ENCODE measurements around the gene ZNF432. TPM values are rescaled to one million over a fixed set of nuclear protein-coding genes. Genes with fewer than 3 reads are reported as not detected.

The ZNF432 gene
- total and polyA plus RNA-seq, 2 of the 13 experiments (the other 11 are each of a cell fraction or from before 2014, with no cell fraction given), result 4.1 to 8.7 TPM

- TF ChIP-seq, protein P1, sequence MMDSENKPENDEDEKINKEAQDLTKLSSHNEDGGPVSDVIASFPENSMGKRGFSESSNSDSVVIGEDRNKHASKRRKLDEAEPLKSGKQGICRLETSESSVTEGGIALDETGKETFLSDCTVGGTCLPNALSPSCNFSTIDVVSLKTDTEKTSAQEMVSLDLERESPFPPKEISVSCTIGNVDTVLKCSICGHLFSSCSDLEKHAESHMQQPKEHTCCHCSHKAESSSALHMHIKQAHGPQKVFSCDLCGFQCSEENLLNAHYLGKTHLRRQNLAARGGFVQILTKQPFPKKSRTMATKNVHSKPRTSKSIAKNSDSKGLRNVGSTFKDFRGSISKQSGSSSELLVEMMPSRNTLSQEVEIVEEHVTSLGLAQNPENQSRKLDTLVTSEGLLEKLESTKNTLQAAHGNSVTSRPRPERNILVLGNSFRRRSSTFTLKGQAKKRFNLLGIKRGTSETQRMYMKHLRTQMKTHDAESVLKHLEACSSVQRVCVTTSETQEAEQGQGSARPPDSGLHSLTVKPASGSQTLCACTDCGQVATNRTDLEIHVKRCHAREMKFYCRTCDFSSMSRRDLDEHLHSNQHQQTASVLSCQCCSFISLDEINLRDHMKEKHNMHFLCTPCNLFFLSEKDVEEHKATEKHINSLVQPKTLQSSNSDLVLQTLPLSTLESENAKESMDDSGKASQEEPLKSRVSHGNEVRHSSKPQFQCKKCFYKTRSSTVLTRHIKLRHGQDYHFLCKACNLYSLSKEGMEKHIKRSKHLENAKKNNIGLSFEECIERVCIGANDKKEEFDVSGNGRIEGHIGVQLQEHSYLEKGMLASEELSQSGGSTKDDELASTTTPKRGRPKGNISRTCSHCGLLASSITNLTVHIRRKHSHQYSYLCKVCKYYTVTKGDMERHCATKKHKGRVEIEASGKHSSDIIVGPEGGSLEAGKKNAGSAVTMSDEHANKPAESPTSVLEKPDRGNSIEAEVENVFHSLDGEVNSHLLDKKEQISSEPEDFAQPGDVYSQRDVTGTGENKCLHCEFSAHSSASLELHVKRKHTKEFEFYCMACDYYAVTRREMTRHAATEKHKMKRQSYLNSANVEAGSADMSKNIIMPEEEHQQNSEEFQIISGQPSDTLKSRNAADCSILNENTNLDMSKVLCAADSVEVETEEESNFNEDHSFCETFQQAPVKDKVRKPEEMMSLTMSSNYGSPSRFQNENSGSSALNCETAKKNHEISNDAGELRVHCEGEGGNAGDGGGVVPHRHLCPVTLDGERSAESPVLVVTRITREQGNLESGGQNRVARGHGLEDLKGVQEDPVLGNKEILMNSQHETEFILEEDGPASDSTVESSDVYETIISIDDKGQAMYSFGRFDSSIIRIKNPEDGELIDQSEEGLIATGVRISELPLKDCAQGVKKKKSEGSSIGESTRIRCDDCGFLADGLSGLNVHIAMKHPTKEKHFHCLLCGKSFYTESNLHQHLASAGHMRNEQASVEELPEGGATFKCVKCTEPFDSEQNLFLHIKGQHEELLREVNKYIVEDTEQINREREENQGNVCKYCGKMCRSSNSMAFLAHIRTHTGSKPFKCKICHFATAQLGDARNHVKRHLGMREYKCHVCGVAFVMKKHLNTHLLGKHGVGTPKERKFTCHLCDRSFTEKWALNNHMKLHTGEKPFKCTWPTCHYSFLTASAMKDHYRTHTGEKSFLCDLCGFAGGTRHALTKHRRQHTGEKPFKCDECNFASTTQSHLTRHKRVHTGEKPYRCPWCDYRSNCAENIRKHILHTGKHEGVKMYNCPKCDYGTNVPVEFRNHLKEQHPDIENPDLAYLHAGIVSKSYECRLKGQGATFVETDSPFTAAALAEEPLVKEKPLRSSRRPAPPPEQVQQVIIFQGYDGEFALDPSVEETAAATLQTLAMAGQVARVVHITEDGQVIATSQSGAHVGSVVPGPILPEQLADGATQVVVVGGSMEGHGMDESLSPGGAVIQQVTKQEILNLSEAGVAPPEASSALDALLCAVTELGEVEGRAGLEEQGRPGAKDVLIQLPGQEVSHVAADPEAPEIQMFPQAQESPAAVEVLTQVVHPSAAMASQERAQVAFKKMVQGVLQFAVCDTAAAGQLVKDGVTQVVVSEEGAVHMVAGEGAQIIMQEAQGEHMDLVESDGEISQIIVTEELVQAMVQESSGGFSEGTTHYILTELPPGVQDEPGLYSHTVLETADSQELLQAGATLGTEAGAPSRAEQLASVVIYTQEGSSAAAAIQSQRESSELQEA (CRISPR knock-in tag; IDR thresholded peaks at IDR 0.05; ENCODE audit: not compliant biosample characterization), result peak; percentile 21
- peak; percentile 70; the same call in 1 of the 2 replicates for TF ChIP-seq IRF9 (CRISPR knock-in tag; IDR thresholded peaks at IDR 0.05; ENCODE audit: borderline replicate concordance)
- TF ChIP-seq, protein P2, sequence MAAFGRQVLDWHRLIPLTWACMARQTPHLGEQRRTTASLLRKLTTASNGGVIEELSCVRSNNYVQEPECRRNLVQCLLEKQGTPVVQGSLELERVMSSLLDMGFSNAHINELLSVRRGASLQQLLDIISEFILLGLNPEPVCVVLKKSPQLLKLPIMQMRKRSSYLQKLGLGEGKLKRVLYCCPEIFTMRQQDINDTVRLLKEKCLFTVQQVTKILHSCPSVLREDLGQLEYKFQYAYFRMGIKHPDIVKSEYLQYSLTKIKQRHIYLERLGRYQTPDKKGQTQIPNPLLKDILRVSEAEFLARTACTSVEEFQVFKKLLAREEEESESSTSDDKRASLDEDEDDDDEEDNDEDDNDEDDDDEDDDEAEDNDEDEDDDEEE (CRISPR knock-in tag; IDR thresholded peaks at IDR 0.05), result peak; percentile 71; the same call in 1 of the 2 replicates
- peak; percentile 95 for TF ChIP-seq POGZ (CRISPR knock-in tag; IDR thresholded peaks at IDR 0.05)
- peak; percentile 61 for TF ChIP-seq ZNF552 (CRISPR knock-in tag; IDR thresholded peaks at IDR 0.05; ENCODE audit: borderline replicate concordance)
- TF ChIP-seq, protein P3, sequence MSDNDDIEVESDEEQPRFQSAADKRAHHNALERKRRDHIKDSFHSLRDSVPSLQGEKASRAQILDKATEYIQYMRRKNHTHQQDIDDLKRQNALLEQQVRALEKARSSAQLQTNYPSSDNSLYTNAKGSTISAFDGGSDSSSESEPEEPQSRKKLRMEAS (IDR thresholded peaks at IDR 0.05), result peak; percentile 70
- TF ChIP-seq ZNF225 (CRISPR knock-in tag; IDR thresholded peaks at IDR 0.05), result peak; percentile 87; the same call in 1 of the 2 replicates
- TF ChIP-seq, protein P4, sequence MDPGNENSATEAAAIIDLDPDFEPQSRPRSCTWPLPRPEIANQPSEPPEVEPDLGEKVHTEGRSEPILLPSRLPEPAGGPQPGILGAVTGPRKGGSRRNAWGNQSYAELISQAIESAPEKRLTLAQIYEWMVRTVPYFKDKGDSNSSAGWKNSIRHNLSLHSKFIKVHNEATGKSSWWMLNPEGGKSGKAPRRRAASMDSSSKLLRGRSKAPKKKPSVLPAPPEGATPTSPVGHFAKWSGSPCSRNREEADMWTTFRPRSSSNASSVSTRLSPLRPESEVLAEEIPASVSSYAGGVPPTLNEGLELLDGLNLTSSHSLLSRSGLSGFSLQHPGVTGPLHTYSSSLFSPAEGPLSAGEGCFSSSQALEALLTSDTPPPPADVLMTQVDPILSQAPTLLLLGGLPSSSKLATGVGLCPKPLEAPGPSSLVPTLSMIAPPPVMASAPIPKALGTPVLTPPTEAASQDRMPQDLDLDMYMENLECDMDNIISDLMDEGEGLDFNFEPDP (CRISPR knock-in tag; conservative IDR thresholded peaks at IDR 0.05), result peak; percentile 98; the same call in 1 of the 2 replicates
- no peak for TF ChIP-seq MZF1 (CRISPR knock-in tag; IDR thresholded peaks at IDR 0.05; ENCODE audit: borderline replicate concordance)
- TF ChIP-seq SIX1 (CRISPR knock-in tag; IDR thresholded peaks at IDR 0.05; ENCODE audit: borderline replicate concordance), result no peak
- TF ChIP-seq REXO4 (CRISPR knock-in tag; IDR thresholded peaks at IDR 0.05; ENCODE audit: borderline replicate concordance), result no peak
Observed at GRCh38 chr19:52028027-52028779, 20.4 kb downstream of the ZNF432 start, which contains the start of gene ZNF614 (continued).
